DOHH2 (cell line): Measurements from ENCODE around the gene GPX4.

Source experiments
- H3F3A ChIP-seq: fragments of 200-600 bp; sonication (generic), shearing (Covaris generic); 2 replicates; pipeline ENCODE4 v1.6.0; 2016; ENCODE audit warnings: antibody characterized with exemption, mild to moderate bottlenecking; ENCODE audit not compliant: control insufficient read depth, insufficient read depth
- H3K27ac ChIP-seq: fragments of 200-600 bp; sonication (generic); 2 replicates; pipeline ENCODE4 v1.5.1; 2014; ENCODE audit warnings: low read depth, mild to moderate bottlenecking, low read length, moderate library complexity
- H3K27me3 ChIP-seq: fragments of 200-600 bp; sonication (generic); 2 replicates; pipeline ENCODE4 v1.6.1; 2014; ENCODE audit warnings: mild to moderate bottlenecking, low read length, mixed read lengths; ENCODE audit not compliant: control insufficient read depth
- H3K36me3 ChIP-seq: fragments of 200-600 bp; sonication (generic); 2 replicates; pipeline ENCODE4 v1.6.1; 2014; ENCODE audit warnings: mild to moderate bottlenecking, low read length, moderate library complexity, mixed read lengths; ENCODE audit not compliant: control insufficient read depth
- H3K4me1 ChIP-seq: fragments of 200-600 bp; sonication (generic); 2 replicates; pipeline ENCODE4 v1.6.1; 2014; ENCODE audit warnings: mild to moderate bottlenecking, low read length, mixed read lengths; ENCODE audit not compliant: control insufficient read depth
- H3K4me2 ChIP-seq: fragments of 200-600 bp; sonication (generic); 2 replicates; pipeline ENCODE4 v1.6.0; 2014; ENCODE audit warnings: mild to moderate bottlenecking, low read length, moderate library complexity
- H3K4me3 ChIP-seq: fragments of 200-600 bp; sonication (generic); 2 replicates; pipeline ENCODE4 v1.5.1; 2014; ENCODE audit warnings: mild to moderate bottlenecking, low read length, mixed read lengths
- H3K79me2 ChIP-seq: fragments of 200-600 bp; sonication (generic); 2 replicates; pipeline ENCODE4 v1.6.1; 2014; ENCODE audit warnings: mild to moderate bottlenecking, low read length, mixed read lengths; ENCODE audit not compliant: control insufficient read depth
- H3K9me2 ChIP-seq: fragments of 200-600 bp; sonication (generic); replicated peaks from 2 replicates; pipeline ENCODE4 v1.6.1; 2014; ENCODE audit warnings: mild to moderate bottlenecking, low read length, mixed read lengths; ENCODE audit not compliant: control insufficient read depth
- H3K9me3 ChIP-seq: fragments of 200-600 bp; sonication (generic); 2 replicates; pipeline ENCODE4 v1.6.1; 2014; ENCODE audit warnings: antibody characterized with exemption, low read length, mixed read lengths; ENCODE audit not compliant: control insufficient read depth, insufficient read depth
- H4K20me1 ChIP-seq: fragments of 200-600 bp; sonication (generic); 2 replicates; pipeline ENCODE4 v1.6.0; 2014; ENCODE audit warnings: low read depth, mild to moderate bottlenecking, antibody characterized with exemption, low read length, moderate library complexity; ENCODE audit not compliant: control insufficient read depth, insufficient read depth
- EZH2phosphoT487 ChIP-seq: fragments of 200-600 bp; sonication (generic); IDR thresholded peaks from 2 replicates; pipeline ENCODE4 v1.6.1; 2017; ENCODE audit warnings: borderline replicate concordance, mild to moderate bottlenecking, antibody characterized with exemption, low read length, moderate library complexity, mixed read lengths
- TF ChIP-seq, protein P1 (sequence below): fragments of 200-600 bp; sonication (generic); IDR thresholded peaks from one replicate; pipeline ENCODE4 v1.5.1; 2014; ENCODE audit warnings: antibody characterized with exemption, mild to moderate bottlenecking, low read depth, low read length; ENCODE audit not compliant: poor library complexity, severe bottlenecking

GPX4 gene

DNA sequence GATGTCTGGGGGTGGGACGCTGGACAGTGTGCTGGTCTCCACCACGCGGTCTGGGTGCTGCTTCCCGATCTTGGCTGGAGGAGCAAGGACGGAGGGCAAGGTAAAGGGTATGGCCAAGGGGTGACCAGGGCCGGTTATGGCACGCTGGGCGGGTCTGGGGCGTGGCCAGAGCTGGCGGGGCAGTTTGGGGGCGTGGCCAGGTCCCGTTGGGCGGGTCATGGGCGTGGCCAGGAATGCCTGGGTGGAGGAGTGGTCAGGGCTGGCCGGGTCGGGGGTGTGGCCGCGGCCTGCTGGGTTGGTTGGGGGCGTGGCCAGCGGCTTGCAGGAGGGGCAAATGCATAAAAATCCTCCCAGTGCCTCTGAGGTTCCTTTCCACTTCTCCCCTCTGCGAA is 19.2 kb downstream of the GPX4 start:
- no peaks in the 10 kb centered on the region for H3K9me3 ChIP-seq
- H3K4me3 ChIP-seq = no peak overlapping the region
- no peaks in the 10 kb centered on the region for H4K20me1 ChIP-seq
- H3K9me2 ChIP-seq = no peaks in the 10 kb centered on the region
- H3K27me3 ChIP-seq = no peaks in the 10 kb centered on the region
- no peaks in the 10 kb centered on the region for H3F3A ChIP-seq
- TF ChIP-seq EZH2phosphoT487 = no peak
- TF ChIP-seq, protein P1, sequence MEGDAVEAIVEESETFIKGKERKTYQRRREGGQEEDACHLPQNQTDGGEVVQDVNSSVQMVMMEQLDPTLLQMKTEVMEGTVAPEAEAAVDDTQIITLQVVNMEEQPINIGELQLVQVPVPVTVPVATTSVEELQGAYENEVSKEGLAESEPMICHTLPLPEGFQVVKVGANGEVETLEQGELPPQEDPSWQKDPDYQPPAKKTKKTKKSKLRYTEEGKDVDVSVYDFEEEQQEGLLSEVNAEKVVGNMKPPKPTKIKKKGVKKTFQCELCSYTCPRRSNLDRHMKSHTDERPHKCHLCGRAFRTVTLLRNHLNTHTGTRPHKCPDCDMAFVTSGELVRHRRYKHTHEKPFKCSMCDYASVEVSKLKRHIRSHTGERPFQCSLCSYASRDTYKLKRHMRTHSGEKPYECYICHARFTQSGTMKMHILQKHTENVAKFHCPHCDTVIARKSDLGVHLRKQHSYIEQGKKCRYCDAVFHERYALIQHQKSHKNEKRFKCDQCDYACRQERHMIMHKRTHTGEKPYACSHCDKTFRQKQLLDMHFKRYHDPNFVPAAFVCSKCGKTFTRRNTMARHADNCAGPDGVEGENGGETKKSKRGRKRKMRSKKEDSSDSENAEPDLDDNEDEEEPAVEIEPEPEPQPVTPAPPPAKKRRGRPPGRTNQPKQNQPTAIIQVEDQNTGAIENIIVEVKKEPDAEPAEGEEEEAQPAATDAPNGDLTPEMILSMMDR = no peak
- H3K36me3 ChIP-seq = peaks cover 24% of the 10 kb centered on the region
- H3K27ac ChIP-seq = no peak overlapping the region
- no peaks in the 10 kb centered on the region for H3K4me1 ChIP-seq
- H3K79me2 ChIP-seq = no peaks in the 10 kb centered on the region
- H3K4me2 ChIP-seq = no peak overlapping the region

DNA sequence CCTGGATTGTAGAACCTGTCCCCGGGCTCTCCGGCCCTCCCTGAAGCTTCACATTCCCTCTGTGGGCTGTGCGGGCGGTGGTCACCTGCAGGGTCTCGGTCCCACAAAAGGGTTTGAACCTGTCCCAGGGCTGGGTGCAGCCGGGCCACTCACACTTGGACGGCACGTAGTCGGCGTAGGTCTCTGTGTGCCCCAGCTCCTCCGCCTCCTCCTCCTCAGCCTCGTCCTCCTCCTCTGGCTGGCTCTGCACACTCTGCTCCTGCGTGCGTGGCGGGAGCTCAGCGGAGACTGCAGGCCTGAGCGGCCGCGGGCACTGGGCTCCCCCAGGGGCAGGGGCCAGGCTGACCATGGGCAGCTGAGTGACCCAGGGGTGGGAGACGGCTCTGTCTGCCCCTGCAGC is 19.6 kb downstream of the GPX4 start:
- H3K9me3 ChIP-seq = no peaks in the 10 kb centered on the region
- H3K79me2 ChIP-seq = no peaks in the 10 kb centered on the region
- no peak overlapping the region for H3K27ac ChIP-seq
- no peaks in the 10 kb centered on the region for H3K9me2 ChIP-seq
- no peak for TF ChIP-seq EZH2phosphoT487
- TF ChIP-seq, protein P1 = no peak
- H3K27me3 ChIP-seq = no peaks in the 10 kb centered on the region
- no peaks in the 10 kb centered on the region for H3F3A ChIP-seq
- no peaks in the 10 kb centered on the region for H4K20me1 ChIP-seq
- no peak overlapping the region for H3K4me3 ChIP-seq
- no peaks in the 10 kb centered on the region for H3K4me1 ChIP-seq
- peaks cover 24% of the 10 kb centered on the region for H3K36me3 ChIP-seq
- no peak overlapping the region for H3K4me2 ChIP-seq

DNA sequence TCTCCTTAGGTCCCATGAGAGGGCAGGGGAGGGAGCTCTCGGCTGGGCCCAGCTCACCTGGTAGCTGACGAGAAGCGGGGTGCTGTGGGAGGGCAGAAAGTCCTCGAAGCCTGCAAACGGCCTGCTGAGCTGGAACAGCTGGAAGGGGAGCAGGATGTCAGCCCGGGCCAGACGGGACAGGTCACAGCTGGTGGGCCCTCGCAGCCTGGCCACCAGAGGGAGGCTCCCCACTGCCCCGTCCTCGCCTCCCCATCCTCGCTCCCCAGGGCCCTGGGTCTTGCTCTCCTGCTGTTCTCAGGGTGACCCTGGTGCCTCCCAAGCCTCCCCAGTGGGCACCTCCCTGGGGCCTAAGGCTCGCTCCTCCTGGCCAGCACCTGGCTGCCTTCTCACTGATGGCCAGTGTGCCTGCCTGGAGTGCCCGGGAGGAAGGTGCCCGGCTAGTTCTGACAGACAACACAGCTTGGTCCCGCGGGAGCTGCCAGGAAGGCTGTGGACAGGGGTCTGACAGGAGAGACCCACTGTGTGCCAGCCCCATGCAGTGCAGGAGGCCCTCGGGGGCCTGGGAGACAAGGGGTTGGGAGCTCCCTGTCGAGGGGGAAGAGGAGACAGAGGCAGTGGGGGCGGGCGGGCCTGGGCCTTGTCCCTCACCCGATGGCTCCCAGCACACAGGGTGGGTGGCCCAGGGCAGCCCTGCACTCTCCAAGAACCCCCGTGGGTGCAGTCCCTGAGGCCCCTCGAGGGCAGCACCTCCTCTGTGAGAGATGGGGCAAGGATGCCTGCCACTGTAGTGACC is 20.3 kb downstream of the GPX4 start:
- H3F3A ChIP-seq = no peaks in the 10 kb centered on the region
- H3K9me2 ChIP-seq = no peaks in the 10 kb centered on the region
- no peaks in the 10 kb centered on the region for H3K4me1 ChIP-seq
- H3K27me3 ChIP-seq = no peaks in the 10 kb centered on the region
- no peaks in the 10 kb centered on the region for H3K9me3 ChIP-seq
- H4K20me1 ChIP-seq = no peaks in the 10 kb centered on the region; the same call in 1 of the 2 replicates
- no peak overlapping the region for H3K4me3 ChIP-seq
- H3K79me2 ChIP-seq = no peaks in the 10 kb centered on the region
- H3K4me2 ChIP-seq = no peak overlapping the region
- H3K27ac ChIP-seq = no peak overlapping the region
- peaks cover 24% of the 10 kb centered on the region for H3K36me3 ChIP-seq
- TF ChIP-seq EZH2phosphoT487 = no peak
- TF ChIP-seq, protein P1 = no peak
